IPS-NIHi11 (cell line): Measurements from ENCODE around the gene DET1.
A peak's percentile ranks its signal among the peaks of the same experiment; 100 is the strongest.

ENCODE experiments used
- DNase-seq: peaks from one replicate; pipeline ENCODE4 v3.0.0; 2012; ENCODE audit warnings: mixed read lengths, low spot score

The DET1 gene

DNA sequence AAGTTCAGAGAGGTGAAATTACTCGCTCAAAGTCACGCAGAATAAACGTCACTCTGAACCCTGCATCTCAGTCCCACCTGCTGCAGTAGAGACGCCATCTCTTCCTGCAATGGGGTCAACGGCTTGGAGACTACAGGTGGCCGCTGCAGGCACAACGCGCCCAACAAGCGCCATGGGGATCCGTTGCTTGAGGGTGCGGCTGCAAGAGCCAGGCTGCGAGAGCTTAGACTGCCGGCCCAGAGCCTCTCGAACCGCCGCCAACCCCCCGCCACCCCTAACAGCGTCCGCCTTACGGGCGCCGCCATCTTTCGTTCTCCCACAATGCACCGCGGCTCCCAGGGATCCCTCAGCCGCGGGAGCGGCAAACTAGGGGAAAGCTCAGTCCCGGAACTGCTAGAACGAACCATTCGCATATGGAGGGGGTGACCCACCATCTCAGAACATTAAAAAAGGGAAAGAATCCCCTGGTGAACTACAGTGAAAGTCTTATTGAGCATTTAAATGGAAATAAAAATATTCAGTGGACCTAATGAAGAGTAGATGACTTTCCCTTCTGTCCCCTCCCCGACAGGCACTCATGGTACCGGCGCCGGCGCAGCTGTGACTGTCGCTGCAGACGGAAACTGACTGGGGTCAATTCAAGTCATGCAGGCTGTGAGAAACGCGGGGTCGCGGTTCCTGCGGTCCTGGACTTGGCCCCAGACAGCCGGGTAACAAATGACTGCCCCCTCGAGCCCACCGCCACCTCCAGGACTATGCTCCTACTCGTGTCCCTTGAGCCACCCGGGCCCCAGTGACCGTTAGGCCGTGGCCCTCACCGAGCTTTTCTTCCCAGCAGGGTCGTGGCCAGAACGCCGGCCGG is 79.2 kb downstream of the DET1 start, which contains the start of the genes MRPL46 and MRPS11:
Gene MRPL46, minus strand, starts transcription at position 316 of the 862 bp plus-strand sequence. Its CDS starts 11 bp downstream, at position 305.
Gene MRPS11, plus strand, starts transcription at position 636 of the 862 bp plus-strand sequence. Its CDS starts 10 bp downstream, at position 646.
- DNase-seq = peak; percentile 92

DNA sequence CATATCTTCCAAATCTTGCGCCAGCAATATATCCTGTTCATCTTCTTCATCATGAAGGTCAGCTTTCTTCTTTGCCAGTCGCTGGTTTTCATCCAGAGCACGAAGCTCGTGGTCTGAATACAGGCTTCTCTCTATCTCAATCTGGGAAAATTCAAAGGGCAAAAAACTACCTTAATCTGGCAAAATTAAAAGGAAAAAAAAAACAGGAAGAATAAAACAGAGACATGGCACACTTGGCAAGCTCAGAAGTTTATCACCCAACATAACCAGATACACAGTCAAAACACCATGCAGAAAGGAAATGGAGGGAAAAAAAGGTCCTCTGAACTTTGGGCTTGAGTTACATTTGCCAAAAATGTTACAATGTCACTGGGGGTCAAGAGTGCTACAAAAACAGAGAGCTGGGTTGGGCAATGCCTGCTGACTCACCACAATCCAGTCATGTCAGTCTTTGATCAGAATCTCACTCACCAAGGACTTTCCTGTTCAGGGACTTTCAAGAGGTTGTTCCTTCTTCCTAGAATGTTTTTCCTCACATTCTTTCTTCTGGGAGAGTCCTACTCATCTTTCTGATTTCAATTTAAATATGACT is 80.8 kb downstream of the DET1 start:
- no peak for DNase-seq

DNA sequence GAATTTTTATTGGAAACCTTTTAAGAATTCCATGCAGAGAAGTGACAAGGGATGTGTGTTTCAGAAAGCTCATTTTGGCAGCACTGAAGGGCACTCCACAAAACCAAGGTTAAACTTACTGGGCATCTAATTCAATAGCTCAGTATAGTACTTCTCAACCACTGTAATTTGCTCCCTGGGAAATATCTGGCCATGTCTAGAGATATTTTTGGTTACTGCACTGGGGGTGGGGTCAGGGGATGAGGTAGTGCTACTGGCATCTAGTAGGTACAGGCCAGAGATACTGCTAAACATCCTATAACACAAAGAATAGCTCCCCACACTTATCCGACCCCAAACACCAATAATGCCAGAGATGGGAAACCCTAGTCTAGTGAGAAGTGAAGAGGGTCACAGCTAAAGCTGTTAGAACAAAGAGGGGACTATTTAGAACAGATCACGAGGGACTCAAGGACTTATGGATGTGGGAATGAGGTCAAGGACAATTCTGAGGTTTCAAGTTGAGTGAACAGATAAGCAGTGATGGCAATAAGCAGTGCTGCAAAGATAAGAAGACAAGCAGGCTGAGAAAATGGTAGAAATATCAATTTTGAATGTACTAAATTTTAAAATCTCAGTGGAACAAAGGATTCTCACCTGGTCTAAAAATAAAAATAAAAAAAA is 82.5 kb downstream of the DET1 start:
- DNase-seq = no peak
